GM12865 (cell line): ENCODE results near the gene JMJD1C.

ENCODE experiments used
- DNase-seq: peaks from one replicate; pipeline ENCODE4 v3.0.0; 2010; ENCODE audit warnings: low read depth
- H3K4me3 ChIP-seq: 2 replicates; pipeline ENCODE4 v1.5.1; 2011; ENCODE audit warnings: mild to moderate bottlenecking, low read depth, low read length, control low read depth
- CTCF ChIP-seq: IDR thresholded peaks from 2 replicates; pipeline ENCODE4 v1.5.1; 2011; ENCODE audit warnings: low read length, control low read depth, low read depth, inconsistent platforms; ENCODE audit not compliant: insufficient read depth; ENCODE audit errors: missing control alignments

Gene JMJD1C

GRCh38 chr10:63252095-63252762, 213.5 kb downstream of the JMJD1C start:
- DNase-seq = no peak
- TF ChIP-seq CTCF = no peak

GRCh38 chr10:63250032-63250431, 215.7 kb downstream of the JMJD1C start:
- no peak for DNase-seq
- no peak for TF ChIP-seq CTCF

More at GRCh38 chr10:63252095-63252762, 213.5 kb downstream of the JMJD1C start:
- no peak overlapping the region for H3K4me3 ChIP-seq

GRCh38 chr10:63247771-63248170, 218.0 kb downstream of the JMJD1C start:
- no peak for DNase-seq
- no peak overlapping the region for H3K4me3 ChIP-seq
- TF ChIP-seq CTCF = no peak

More at GRCh38 chr10:63250032-63250431, 215.7 kb downstream of the JMJD1C start:
- H3K4me3 ChIP-seq = no peak overlapping the region

- TF ChIP-seq CTCF = no peak
- no peak overlapping the region for H3K4me3 ChIP-seq
- DNase-seq = no peak
Measured at GRCh38 chr10:63246356-63246755, 219.4 kb downstream of the JMJD1C start.

- H3K4me3 ChIP-seq = no peak overlapping the region
- TF ChIP-seq CTCF = no peak
- no peak for DNase-seq
Measured at GRCh38 chr10:63241841-63242281, 223.9 kb downstream of the JMJD1C start.

- DNase-seq = no peak
- H3K4me3 ChIP-seq = no peak overlapping the region
- no peak for TF ChIP-seq CTCF
Measured at GRCh38 chr10:63240807-63241206, 225.0 kb downstream of the JMJD1C start.

- no peak for DNase-seq
- no peak for TF ChIP-seq CTCF
- no peak overlapping the region for H3K4me3 ChIP-seq
Measured at GRCh38 chr10:63238501-63238900, 227.3 kb downstream of the JMJD1C start.
